Skin of body (tissue), 2 donors: ENCODE measurements around the gene CLEC2D. TPM values are rescaled to one million over a fixed set of nuclear protein-coding genes. Genes with fewer than 3 reads are reported as not detected.
"Not testable (repeated sequence)": the region's sequence is repeated elsewhere in the genome, so short reads cannot be mapped to it uniquely, and the experiment has no call there.

ENCODE experiments used
- DNase-seq: peaks from one replicate; lab custom pipeline; 2025; lab: John Stamatoyannopoulos, UW
- total RNA-seq: library from RNA; depleted of rRNA; stranded (reverse); fragments of >200 nt; gene quantifications from one replicate; pipeline ENCODE4 v1.2.3, GENCODE V29; 2014

CLEC2D gene
- total RNA-seq, 1 donor from 2014 or later, result 6.0 TPM

- DNase-seq, result no peak
These were observed 18.2 kb upstream of the CLEC2D start for GRCh38 chr12:9651265-9651729.

- no peak for DNase-seq
These were observed 9.5 kb upstream of the CLEC2D start for GRCh38 chr12:9660046-9660445.

- no peak for DNase-seq
These were observed 7.8 kb upstream of the CLEC2D start for GRCh38 chr12:9661720-9662119.

GRCh38 chr12:9662488-9662887, 7.0 kb upstream of the CLEC2D start:
- no peak for DNase-seq

DNA sequence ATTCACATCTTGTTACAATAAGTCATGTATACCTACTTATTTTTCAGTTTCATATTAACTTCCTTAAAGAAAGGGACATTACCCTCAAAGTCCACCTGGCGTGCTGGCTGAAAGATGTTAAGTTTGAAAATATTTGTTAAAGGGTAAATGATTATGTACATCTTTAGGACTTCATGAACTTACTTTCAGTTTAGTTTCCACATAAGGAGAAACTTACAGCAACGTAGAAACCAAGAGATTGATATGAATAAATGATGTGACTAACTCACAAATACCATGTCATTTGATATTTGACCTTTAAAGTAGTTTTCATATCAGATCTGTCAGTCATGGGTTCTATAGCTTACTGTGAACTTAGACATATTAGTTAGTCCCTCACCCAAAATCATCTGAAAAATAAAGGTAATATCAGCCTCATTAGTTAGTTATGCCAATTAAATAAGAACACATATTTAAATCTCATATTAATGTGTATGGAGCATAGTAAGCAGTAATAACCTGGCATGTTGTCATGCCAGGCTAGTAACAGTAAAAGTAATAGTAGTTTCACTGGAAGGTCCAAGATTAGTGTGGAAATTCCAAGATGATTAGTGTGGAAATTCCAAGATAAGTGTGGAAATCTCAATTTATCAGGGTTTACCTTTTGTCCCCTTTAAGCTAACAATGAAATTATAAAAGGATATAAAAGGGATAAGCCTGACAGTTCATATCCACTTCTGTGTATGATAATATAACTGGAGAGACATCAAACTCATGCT, 1.9 kb upstream of the CLEC2D start:
- DNase-seq, result no peak

- DNase-seq, result no peak
These were observed 1.1 kb upstream of the CLEC2D start for GRCh38 chr12:9668161-9669018.

DNA sequence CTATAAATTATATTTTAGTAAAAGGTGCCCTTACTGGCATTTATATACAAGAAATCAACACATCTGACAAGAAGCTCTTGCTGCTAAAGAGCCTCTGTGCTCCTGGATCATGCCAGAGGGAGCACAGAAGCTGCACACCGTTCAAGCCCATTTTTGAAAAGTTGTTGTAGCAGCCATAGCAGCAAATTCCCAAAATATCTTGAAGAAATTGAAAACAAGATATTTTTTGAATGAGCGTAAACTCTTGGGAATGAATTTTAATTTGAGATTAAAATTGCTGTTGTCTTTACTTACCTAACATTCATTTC, 540 bp upstream of the CLEC2D start:
- no peak for DNase-seq

GRCh38 chr12:9672340-9672739, 2.8 kb downstream of the CLEC2D start:
- not testable (repeated sequence) for DNase-seq

DNA sequence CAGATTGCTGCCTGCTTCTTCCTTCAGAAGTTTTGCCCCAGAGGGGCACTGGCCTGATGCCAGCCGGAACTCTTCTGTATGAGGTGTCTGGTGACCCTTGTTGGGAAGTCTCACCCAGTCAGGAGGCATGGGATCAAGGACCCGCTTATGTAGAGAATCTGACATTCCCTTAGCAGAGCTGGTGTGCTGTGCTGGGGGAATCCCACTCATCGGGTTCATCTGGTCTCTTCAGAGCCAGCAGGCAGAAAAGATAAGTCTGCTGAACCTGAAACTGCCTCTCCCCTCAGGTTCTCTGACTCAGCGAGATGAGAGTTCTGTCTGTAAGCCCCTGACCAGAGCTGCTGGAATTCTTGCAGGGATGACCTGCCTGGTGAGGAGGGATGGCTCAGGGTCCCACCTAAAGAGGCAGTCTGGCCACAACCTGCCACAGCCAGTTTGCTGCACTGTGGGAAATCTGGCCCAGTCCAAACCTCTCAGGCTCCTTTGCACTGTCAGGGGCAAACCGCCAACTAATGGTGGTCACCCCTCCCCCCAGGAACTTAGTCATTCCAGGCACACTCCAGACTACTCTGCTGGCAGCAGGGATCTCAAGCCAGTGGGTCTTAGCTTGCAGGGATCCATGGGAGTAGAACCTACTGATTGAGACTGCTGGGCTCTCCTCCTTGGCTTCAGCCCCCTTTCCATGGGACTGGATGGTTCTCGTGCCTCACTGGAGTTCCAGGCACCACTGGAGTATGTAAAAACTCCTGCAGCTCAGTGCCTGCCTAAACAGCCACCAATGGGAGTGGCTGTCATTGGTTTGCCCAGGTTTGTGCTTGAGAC, 4.1 kb downstream of the CLEC2D start:
- DNase-seq, result no peak

DNA sequence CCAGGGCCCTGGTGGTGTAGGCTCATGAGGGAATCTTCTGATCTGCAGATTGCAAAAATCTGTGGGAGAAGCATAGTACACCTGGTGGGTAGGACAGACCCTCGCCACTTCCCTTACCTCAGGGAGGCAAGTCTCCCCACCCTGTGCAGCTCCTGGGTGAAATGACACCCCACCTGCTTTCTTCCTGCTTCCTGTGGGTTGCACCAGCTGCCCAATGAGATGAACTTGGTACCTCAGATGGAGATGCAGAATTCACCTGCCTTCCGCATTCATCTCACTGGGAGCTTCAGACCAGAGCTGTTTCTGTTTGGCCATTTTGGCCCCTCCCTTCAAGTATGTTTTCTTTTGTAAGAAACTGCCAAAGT, 4.7 kb downstream of the CLEC2D start:
- DNase-seq, result no peak

DNA sequence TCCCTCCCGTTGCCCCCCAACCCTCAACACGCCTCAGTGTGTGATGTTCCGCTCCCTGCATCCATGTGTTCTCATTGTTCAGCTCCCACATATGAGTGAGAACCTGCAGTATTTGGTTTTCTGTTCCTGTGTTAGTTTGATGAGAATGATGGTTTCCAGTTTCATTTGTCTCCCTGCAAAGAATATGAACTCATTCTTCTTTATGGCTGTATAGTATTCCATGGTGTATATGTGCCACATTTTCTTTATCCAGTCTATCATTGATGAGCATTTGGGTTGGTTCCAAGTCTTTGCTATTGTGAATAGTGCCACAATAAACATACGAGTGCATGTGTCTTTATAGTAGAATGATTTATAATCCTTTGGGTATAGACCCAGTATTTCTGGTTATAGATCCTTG, 13.0 kb downstream of the CLEC2D start:
- not testable (repeated sequence) for DNase-seq

- not testable (repeated sequence) for DNase-seq
These were observed 13.4 kb downstream of the CLEC2D start for GRCh38 chr12:9682949-9683348.

DNA sequence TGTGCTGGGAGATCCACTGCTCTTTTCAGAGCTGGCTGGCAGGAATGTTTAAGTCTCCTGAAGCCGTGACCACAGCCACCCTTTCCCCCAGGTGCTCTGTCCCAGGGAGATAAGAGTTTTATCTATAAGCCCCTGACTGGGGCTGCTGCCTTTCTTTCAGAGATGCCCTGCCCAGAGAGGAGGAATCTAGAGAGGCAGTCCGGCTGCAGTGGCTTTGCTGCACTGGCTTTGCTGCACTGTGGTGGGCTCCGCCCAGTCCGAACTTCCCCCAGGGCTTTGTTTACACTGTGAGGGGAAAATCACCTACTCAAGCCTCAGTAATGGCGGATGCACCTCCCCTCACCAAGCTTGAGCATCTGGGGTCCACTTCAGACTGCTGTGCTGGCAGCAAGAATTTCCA, 15.9 kb downstream of the CLEC2D start:
- DNase-seq, result not testable (repeated sequence)

GRCh38 chr12:9685915-9686314, 16.4 kb downstream of the CLEC2D start:
- DNase-seq, result no peak

DNA sequence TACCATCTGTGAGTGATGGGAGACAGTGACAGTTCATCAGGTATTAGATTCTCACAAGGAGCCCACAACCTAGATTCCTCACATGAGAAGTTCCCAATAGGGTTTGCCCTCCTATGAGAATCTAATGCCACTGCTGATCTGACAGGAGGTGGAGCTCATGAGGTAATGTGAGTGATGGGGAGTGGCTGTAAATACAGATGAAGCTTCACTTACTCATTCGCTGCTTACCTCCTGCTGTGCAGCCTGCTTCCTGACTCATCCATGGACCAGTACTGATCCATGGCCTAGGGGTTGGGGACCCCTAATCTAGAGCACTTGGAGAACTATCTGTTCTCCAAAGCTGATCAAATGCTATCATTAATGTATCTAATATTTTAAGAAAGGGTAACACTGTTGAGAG, 17.7 kb downstream of the CLEC2D start:
- DNase-seq, result no peak

GRCh38 chr12:9692909-9693308, 23.4 kb downstream of the CLEC2D start:
- DNase-seq, result no peak

GRCh38 chr12:9694241-9694640, 24.7 kb downstream of the CLEC2D start:
- no peak for DNase-seq

DNA sequence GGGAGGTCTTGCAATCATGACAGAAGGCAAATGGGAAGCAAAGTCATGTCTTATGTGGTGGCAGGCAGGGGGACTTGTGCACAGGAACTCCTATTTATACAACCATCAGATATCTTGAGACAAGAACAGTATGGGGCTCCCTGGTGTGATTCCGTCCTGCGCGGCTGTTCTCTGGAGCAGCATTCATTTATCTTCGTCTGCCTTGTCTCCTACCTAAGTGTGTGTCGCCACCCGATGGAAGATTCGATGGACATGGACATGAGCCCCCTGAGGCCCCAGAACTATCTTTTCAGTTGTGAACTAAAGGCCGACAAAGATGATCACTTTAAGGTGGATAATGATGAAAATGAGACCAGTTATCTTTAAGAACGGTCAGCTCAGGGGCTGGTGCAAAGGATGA, 25.6 kb downstream of the CLEC2D start:
- not testable (repeated sequence) for DNase-seq

- DNase-seq, result not testable (repeated sequence)
These were observed 26.1 kb downstream of the CLEC2D start for GRCh38 chr12:9695661-9696060.

GRCh38 chr12:9697619-9698018, 28.1 kb downstream of the CLEC2D start:
- DNase-seq, result no peak

- no peak for DNase-seq
These were observed 29.2 kb downstream of the CLEC2D start for GRCh38 chr12:9698681-9699080.
